Right cardiac atrium (tissue), 5 donors: ENCODE results near the gene CHI3L1. TPM values are rescaled to one million over a fixed set of nuclear protein-coding genes. Genes with fewer than 3 reads are reported as not detected.

Experiments
- ATAC-seq, 2 donors: fragments of 200-7000 bp; cut with Tn5 transposase; one replicate each; pipeline versions ENCODE4 v1.8.0 to v1.9.1; 2020; ENCODE audit warnings: moderate library complexity in 2 of 2, mild to moderate bottlenecking in 1 of 2
- DNase-seq, 3 donors: peaks; one replicate each; pipeline ENCODE4 v3.0.0-alpha.2; 2020
- H3K27ac ChIP-seq: one replicate; pipeline ENCODE4 v1.5.1; 2013; ENCODE audit warnings: mild to moderate bottlenecking, low read length, control low read depth, moderate library complexity
- H3K27me3 ChIP-seq: one replicate; pipeline ENCODE4 v1.6.1; 2013; ENCODE audit not compliant: control insufficient read depth, insufficient read depth
- H3K4me1 ChIP-seq: one replicate; pipeline ENCODE4 v1.6.1; 2013; ENCODE audit warnings: low read length; ENCODE audit not compliant: control insufficient read depth, insufficient read depth
- H3K4me3 ChIP-seq: one replicate; pipeline ENCODE4 v1.5.1; 2013; ENCODE audit warnings: low read length, control low read depth
- H3K9me3 ChIP-seq: one replicate; pipeline ENCODE4 v1.6.1; 2013; ENCODE audit warnings: low read length; ENCODE audit not compliant: control insufficient read depth
- WGBS: extraction: QIAGEN DNeasy Blood & Tissue Kit; methylation state at CpG from one replicate; pipeline ENCODE4 v1.1.7; 2013; 5-methylcytosine and 5-hydroxymethylcytosine counted together
- intact Hi-C, 4 donors: fragments of 100-400 bp; cut with DNase I; formaldehyde crosslinking; loops; one replicate each; pipeline versions ENCODE4 v1.11.0 to v1.14.0; 2022 to 2023
- polyA plus RNA-seq: library from polyadenylated mRNA; stranded (reverse); fragments of 200-250 nt; gene quantifications from one replicate; pipeline ENCODE4 v1.2.3, GENCODE V29; 2013
- total RNA-seq, 4 donors: library from RNA; stranded (reverse); fragmentation: NEBNext Ultra II Directional; extraction: Animal tissue kit (Norgen Biotek cat#: 25700); gene quantifications; one replicate each; pipeline ENCODE4 v1.2.1, GENCODE V29; 2021
- donor health status: healthy with polysubstance abuse.
- donor health status: DM: no; HTN: yes; CAD: no.
- donor health status: DM: no; HTN: no; CAD: no.
- donor health status: DM: no; HTN: yes; CAD: no; lungs with severe emphysema.
- donor health status: DM: yes; HTN: yes; CAD: no.

The CHI3L1 gene
- total and polyA plus RNA-seq, 5 donors: 1.1 to 4.9 (median 1.7) TPM; not detected in 1

- Histone ChIP-seq H3K9me3 (no peaks in the 10 kb centered on the region), H3K4me1 (peaks cover 4% of the 10 kb centered on the region), H3K27me3 (no peaks in the 10 kb centered on the region), H3K27ac (no peak overlapping the region), H3K4me3 (no peak overlapping the region)
- DNase-seq: no peak
- intact Hi-C loops: no loop called here
- ATAC-seq: no peak
- 87% methylated on average over 4 of the region's 4 CpGs for WGBS
Measured at GRCh38 chr1:203188686-203189232, 2.3 kb upstream of the CHI3L1 start.

DNA sequence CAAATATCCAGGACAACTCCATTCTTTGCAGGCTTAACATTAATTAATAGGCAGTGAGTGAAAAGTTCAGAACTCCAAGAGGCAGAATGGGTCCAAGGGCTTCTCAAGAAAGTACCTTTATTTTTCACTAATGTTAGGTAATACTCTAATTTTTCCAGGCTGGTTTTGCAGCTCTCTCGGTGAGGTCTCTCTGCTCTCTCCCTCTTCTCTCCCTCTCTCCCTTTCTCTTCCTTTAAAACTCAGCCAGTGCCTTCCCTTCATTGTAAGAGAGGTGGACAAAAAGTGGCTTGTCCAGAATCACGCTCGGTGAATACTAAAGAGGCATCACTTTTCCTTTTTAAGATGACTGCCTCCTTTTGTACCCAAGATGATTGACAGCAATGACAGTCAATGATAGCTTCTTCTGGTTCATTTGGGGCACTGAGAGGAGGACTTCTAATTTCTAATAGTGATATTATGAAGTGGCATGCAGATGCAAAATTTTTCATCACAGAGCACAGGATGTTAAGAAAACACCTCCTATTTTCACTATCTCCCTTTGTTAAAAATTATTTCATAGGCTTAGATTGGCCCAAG is 1.3 kb upstream of the CHI3L1 start:
- intact Hi-C loops: no loop called here
- ATAC-seq: no peak
- peaks cover 4% of the 10 kb centered on the region for H3K4me1 ChIP-seq
- H3K4me3 ChIP-seq: no peak overlapping the region
- 76% methylated on average over 3 of the region's 3 CpGs for WGBS
- DNase-seq: no peak
- H3K27me3 ChIP-seq: no peaks in the 10 kb centered on the region
- no peaks in the 10 kb centered on the region for H3K9me3 ChIP-seq
- no peak overlapping the region for H3K27ac ChIP-seq

DNA sequence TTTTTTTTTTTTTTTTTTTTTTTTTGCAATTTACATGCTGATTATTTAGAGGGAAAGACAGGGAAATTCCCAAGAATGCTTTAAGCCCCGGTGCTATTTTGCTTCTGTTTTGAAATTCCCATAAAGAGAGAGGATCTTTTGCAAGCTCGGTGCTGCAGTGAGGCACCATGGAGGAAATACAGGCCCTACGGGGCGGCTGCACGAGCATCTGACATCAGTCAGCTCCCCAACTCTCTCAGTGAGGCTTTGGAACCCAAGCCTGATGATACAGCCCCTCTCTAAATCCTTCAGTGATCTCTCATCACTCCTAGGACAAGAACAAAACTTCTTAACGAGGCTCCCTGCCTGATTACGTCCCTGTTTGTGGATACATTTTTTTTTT is 791 bp upstream of the CHI3L1 start:
- peaks cover 4% of the 10 kb centered on the region for H3K4me1 ChIP-seq
- no peak overlapping the region for H3K27ac ChIP-seq
- no peaks in the 10 kb centered on the region for H3K9me3 ChIP-seq
- WGBS: 38% methylated on average over 7 of the region's 7 CpGs
- ATAC-seq: no peak
- intact Hi-C loops: no loop called here
- H3K4me3 ChIP-seq: no peak overlapping the region
- no peaks in the 10 kb centered on the region for H3K27me3 ChIP-seq
- DNase-seq: no peak

- H3K9me3 ChIP-seq: no peaks in the 10 kb centered on the region
- peaks cover 4% of the 10 kb centered on the region for H3K4me1 ChIP-seq
- H3K27me3 ChIP-seq: no peaks in the 10 kb centered on the region
- no peak overlapping the region for H3K27ac ChIP-seq
- H3K4me3 ChIP-seq: no peak overlapping the region
- DNase-seq (no peak), ATAC-seq (no peak)
- intact Hi-C loops: no loop called here
- WGBS: 91% methylated on average over 5 of the region's 5 CpGs
Measured at GRCh38 chr1:203186091-203186445, 436 bp downstream of the CHI3L1 start.

- Histone ChIP-seq H3K4me1 (peaks cover 4% of the 10 kb centered on the region), H3K9me3 (no peaks in the 10 kb centered on the region), H3K27me3 (no peaks in the 10 kb centered on the region), H3K27ac (no peak overlapping the region), H3K4me3 (no peak overlapping the region)
- intact Hi-C loops: no loop called here
- 88% methylated on average over 4 of the region's 4 CpGs for WGBS
- DNase-seq: no peak
- no peak for ATAC-seq
Measured at GRCh38 chr1:203185585-203185984, 919 bp downstream of the CHI3L1 start.

GRCh38 chr1:203185061-203185461 is 1.4 kb downstream of the CHI3L1 start:
- H3K9me3 ChIP-seq: no peaks in the 10 kb centered on the region
- H3K4me1 ChIP-seq: peaks cover 4% of the 10 kb centered on the region
- intact Hi-C loops: no loop called here
- H3K27ac ChIP-seq: no peak overlapping the region
- no peak overlapping the region for H3K4me3 ChIP-seq
- WGBS: 90% methylated on average over 10 of the region's 10 CpGs
- H3K27me3 ChIP-seq: no peaks in the 10 kb centered on the region
- DNase-seq: no peak
- no peak for ATAC-seq

GRCh38 chr1:203184467-203184866 is 2.0 kb downstream of the CHI3L1 start:
- H3K9me3 ChIP-seq: no peaks in the 10 kb centered on the region
- ATAC-seq (no peak), DNase-seq (no peak)
- H3K27me3 ChIP-seq: no peaks in the 10 kb centered on the region
- intact Hi-C loops: no loop called here
- 97% methylated on average over 4 of the region's 4 CpGs for whole genome bisulfite sequencing
- H3K4me3 ChIP-seq: no peak overlapping the region
- H3K27ac ChIP-seq: no peak overlapping the region
- H3K4me1 ChIP-seq: peaks cover 4% of the 10 kb centered on the region

GRCh38 chr1:203183828-203184227 is 2.7 kb downstream of the CHI3L1 start:
- Histone ChIP-seq H3K27me3 (no peaks in the 10 kb centered on the region), H3K9me3 (no peaks in the 10 kb centered on the region), H3K4me3 (no peak overlapping the region), H3K27ac (no peak overlapping the region), H3K4me1 (peaks cover 4% of the 10 kb centered on the region)
- WGBS: 95% methylated on average over 2 of the region's 2 CpGs
- DNase-seq (no peak), ATAC-seq (no peak)
- intact Hi-C loops: no loop called here

- intact Hi-C loops: no loop called here
- WGBS: 92% methylated on average over 7 of the region's 7 CpGs
- H3K4me1 ChIP-seq: peaks cover 4% of the 10 kb centered on the region
- H3K9me3 ChIP-seq: no peaks in the 10 kb centered on the region
- H3K27ac ChIP-seq: no peak overlapping the region
- no peak overlapping the region for H3K4me3 ChIP-seq
- H3K27me3 ChIP-seq: no peaks in the 10 kb centered on the region
- no peak for DNase-seq
- ATAC-seq: no peak
Measured at GRCh38 chr1:203182387-203182953, 4.0 kb downstream of the CHI3L1 start.

- H3K27me3 ChIP-seq: no peaks in the 10 kb centered on the region
- intact Hi-C loops: no loop called here
- no peak overlapping the region for H3K4me3 ChIP-seq
- ATAC-seq: no peak
- no peaks in the 10 kb centered on the region for H3K9me3 ChIP-seq
- DNase-seq: no peak
- H3K27ac ChIP-seq: no peak overlapping the region
- 57% methylated on average over 10 of the region's 10 CpGs for WGBS
- peaks cover 1% of the 10 kb centered on the region for H3K4me1 ChIP-seq
Measured at GRCh38 chr1:203181586-203182386, 4.7 kb downstream of the CHI3L1 start.

- ATAC-seq: no peak
- H3K27me3 ChIP-seq: no peaks in the 10 kb centered on the region
- intact Hi-C loops: no loop called here
- no peak for DNase-seq
- H3K4me3 ChIP-seq: no peak overlapping the region
- H3K9me3 ChIP-seq: no peaks in the 10 kb centered on the region
- WGBS: 84% methylated on average over 11 of the region's 11 CpGs
- no peak overlapping the region for H3K27ac ChIP-seq
- H3K4me1 ChIP-seq: peaks cover 6% of the 10 kb centered on the region
Measured at GRCh38 chr1:203180611-203181330, 5.7 kb downstream of the CHI3L1 start.
